Colonic mucosa (tissue), 4 donors: ENCODE data around the gene PPM1H. TPM values are rescaled to one million over a fixed set of nuclear protein-coding genes. Genes with fewer than 3 reads are reported as not detected.
"Not testable (repeated sequence)": the region's sequence is repeated elsewhere in the genome, so short reads cannot be mapped to it uniquely, and the experiment has no call there.

Source experiments
- DNase-seq: peaks from one replicate; pipeline ENCODE4 v3.0.0-alpha.2; 2020
- H3K27ac ChIP-seq: fragments of 200-600 bp; one replicate; pipeline ENCODE4 v1.8.0; 2021
- H3K27me3 ChIP-seq: fragments of 200-600 bp; one replicate; pipeline ENCODE4 v1.8.0; 2021
- H3K36me3 ChIP-seq: fragments of 200-600 bp; one replicate; pipeline ENCODE4 v1.8.0; 2021
- H3K4me1 ChIP-seq: fragments of 200-600 bp; one replicate; pipeline ENCODE4 v1.8.0; 2021; ENCODE audit warnings: mild to moderate bottlenecking
- H3K4me3 ChIP-seq: fragments of 200-600 bp; one replicate; pipeline ENCODE4 v1.8.0; 2021
- H3K9ac ChIP-seq, 2 donors: one replicate each; pipeline ENCODE4 v1.7.0; 2013; ENCODE audit warnings: control low read depth in 2 of 2, low read depth in 2 of 2, low read length in 2 of 2
- H3K9me3 ChIP-seq: fragments of 200-600 bp; one replicate; pipeline ENCODE4 v1.8.0; 2021
- CTCF ChIP-seq: fragments of 200-600 bp; IDR thresholded peaks from one replicate; pipeline ENCODE4 v1.8.0; 2022; ENCODE audit warnings: antibody characterized with exemption, mild to moderate bottlenecking
- intact Hi-C: fragments of 100-400 bp; cut with DNase I; formaldehyde crosslinking; loops from one replicate; pipeline ENCODE4 v1.14.1; 2022
- total RNA-seq, 2 donors: library from RNA; stranded (reverse); fragmentation: NEBNext Ultra II Directional in 1 of 2; extraction: Animal tissue kit (Norgen Biotek cat#: 25700) in 1 of 2; gene quantifications; one replicate each; pipeline ENCODE4 v1.2.1, GENCODE V29; 2021
- donor health status: healthy.
- donor health status: DM: no; HTN: no; CAD: no.
- donor health status: DM: no; HTN: no; CAD: no.

The PPM1H gene
- total RNA-seq, 2 donors from 2014 or later, result 7.4 to 8.1 TPM

GRCh38 chr12:62670986-62671720, 263.8 kb downstream of the PPM1H start:
- intact Hi-C loops, result no loop called here
- Histone ChIP-seq H3K27ac (no peak overlapping the region), H3K4me3 (no peak overlapping the region), H3K9ac (no peak overlapping the region), H3K4me1 (no peaks in the 10 kb centered on the region), H3K27me3 (no peaks in the 10 kb centered on the region), H3K36me3 (no peaks in the 10 kb centered on the region), H3K9me3 (no peaks in the 10 kb centered on the region)
- no peak for DNase-seq
- TF ChIP-seq CTCF, result no peak

- Histone ChIP-seq H3K27me3 (no peaks in the 10 kb centered on the region), H3K27ac (no peak overlapping the region), H3K9me3 (no peaks in the 10 kb centered on the region), H3K4me1 (no peaks in the 10 kb centered on the region), H3K36me3 (no peaks in the 10 kb centered on the region), H3K9ac (no peak overlapping the region), H3K4me3 (no peak overlapping the region)
- intact Hi-C loops, result no loop called here
- TF ChIP-seq CTCF, result no peak
- no peak for DNase-seq
Measured at GRCh38 chr12:62668782-62669181, 266.2 kb downstream of the PPM1H start.

GRCh38 chr12:62664951-62665350, 270.0 kb downstream of the PPM1H start:
- H3K36me3 ChIP-seq, H3K27ac ChIP-seq, H3K4me3 ChIP-seq, H3K27me3 ChIP-seq, DNase-seq, H3K9me3 ChIP-seq, intact Hi-C loops, H3K4me1 ChIP-seq, H3K9ac ChIP-seq: not testable (repeated sequence)

- Histone ChIP-seq H3K27ac (no peak overlapping the region), H3K36me3 (no peaks in the 10 kb centered on the region)
- intact Hi-C loops, result no loop called here
Measured at GRCh38 chr12:62660756-62661155, 274.2 kb downstream of the PPM1H start.

GRCh38 chr12:62659453-62660295, 275.3 kb downstream of the PPM1H start:
- no peak for DNase-seq
- no peak overlapping the region for H3K9ac ChIP-seq
- no peak overlapping the region for H3K27ac ChIP-seq
- no peak overlapping the region for H3K4me3 ChIP-seq
- H3K9me3 ChIP-seq, result no peaks in the 10 kb centered on the region
- intact Hi-C loops, result no loop called here
- no peaks in the 10 kb centered on the region for H3K27me3 ChIP-seq
- no peaks in the 10 kb centered on the region for H3K4me1 ChIP-seq
- H3K36me3 ChIP-seq, result no peaks in the 10 kb centered on the region
- TF ChIP-seq CTCF, result no peak

More at GRCh38 chr12:62660756-62661155, 274.2 kb downstream of the PPM1H start:
- H3K4me3 ChIP-seq, result no peak overlapping the region
- no peaks in the 10 kb centered on the region for H3K4me1 ChIP-seq
- no peak for DNase-seq
- no peaks in the 10 kb centered on the region for H3K9me3 ChIP-seq
- H3K9ac ChIP-seq, result no peak overlapping the region
- TF ChIP-seq CTCF, result no peak
- H3K27me3 ChIP-seq, result no peaks in the 10 kb centered on the region

- no peak for TF ChIP-seq CTCF
- no peaks in the 10 kb centered on the region for H3K36me3 ChIP-seq
- intact Hi-C loops, result no loop called here
- no peaks in the 10 kb centered on the region for H3K9me3 ChIP-seq
- DNase-seq, result no peak
- H3K9ac ChIP-seq, result no peak overlapping the region
- H3K27me3 ChIP-seq, result no peaks in the 10 kb centered on the region
- no peaks in the 10 kb centered on the region for H3K4me1 ChIP-seq
- no peak overlapping the region for H3K4me3 ChIP-seq
- H3K27ac ChIP-seq, result no peak overlapping the region
Measured at GRCh38 chr12:62658910-62659309, 276.0 kb downstream of the PPM1H start.
